CD4-positive, alpha-beta T cell treated with Interleukin-21 for 1 hour (primary cell): ENCODE measurements around the gene PVR.
"Not testable (repeated sequence)": the region's sequence is repeated elsewhere in the genome, so short reads cannot be mapped to it uniquely, and the experiment has no call there.

Experiments
- DNase-seq: peaks from one replicate; pipeline ENCODE4 v3.0.0-alpha.2; 2020

Gene PVR

GRCh38 chr19:44620667-44621066, 23.0 kb upstream of the PVR start:
- DNase-seq: no peak

GRCh38 chr19:44621367-44621766, 22.3 kb upstream of the PVR start:
- no peak for DNase-seq

DNA sequence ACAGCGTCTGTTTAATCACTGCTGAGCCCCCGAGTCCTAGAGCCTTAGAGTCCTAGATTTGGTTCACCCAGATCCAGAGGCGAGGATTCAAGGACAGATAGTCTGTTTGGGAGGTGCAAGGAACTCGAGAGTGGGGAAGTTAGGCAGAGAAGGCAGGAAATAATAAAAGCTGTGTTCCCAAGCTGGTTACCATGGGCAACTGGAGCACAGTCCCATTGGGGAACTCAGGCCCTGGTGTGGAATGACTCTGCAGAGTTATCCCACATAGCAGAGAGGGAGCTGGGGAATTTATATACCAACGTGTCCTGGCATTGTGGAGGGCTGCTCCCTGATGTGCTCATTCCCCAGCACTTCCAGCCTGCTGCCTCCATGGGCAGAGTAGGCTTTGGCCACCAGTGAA, 20.6 kb upstream of the PVR start:
- DNase-seq: no peak

GRCh38 chr19:44623626-44624025, 20.1 kb upstream of the PVR start:
- DNase-seq: no peak

- no peak for DNase-seq
Observed at GRCh38 chr19:44624840-44625354, 18.8 kb upstream of the PVR start.

DNA sequence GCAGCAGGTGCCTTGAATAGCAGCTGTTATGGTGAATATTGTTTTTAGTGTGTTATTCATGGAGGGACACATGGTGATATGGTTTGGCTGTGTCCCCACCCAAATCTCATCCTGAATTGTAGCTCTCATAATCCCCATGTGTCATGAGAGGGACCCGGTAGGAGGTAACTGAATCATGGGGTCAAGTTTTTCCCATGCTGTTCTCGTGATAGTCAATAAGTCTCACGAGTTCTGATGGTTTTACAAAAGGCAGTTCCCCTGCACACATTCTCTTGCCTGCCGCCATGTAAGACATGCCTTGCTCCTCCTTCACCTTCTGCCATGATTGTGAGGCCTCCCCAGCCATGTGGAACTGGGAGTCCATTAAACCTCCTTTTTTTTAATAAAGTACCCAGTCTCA, 18.1 kb upstream of the PVR start:
- not testable (repeated sequence) for DNase-seq

DNA sequence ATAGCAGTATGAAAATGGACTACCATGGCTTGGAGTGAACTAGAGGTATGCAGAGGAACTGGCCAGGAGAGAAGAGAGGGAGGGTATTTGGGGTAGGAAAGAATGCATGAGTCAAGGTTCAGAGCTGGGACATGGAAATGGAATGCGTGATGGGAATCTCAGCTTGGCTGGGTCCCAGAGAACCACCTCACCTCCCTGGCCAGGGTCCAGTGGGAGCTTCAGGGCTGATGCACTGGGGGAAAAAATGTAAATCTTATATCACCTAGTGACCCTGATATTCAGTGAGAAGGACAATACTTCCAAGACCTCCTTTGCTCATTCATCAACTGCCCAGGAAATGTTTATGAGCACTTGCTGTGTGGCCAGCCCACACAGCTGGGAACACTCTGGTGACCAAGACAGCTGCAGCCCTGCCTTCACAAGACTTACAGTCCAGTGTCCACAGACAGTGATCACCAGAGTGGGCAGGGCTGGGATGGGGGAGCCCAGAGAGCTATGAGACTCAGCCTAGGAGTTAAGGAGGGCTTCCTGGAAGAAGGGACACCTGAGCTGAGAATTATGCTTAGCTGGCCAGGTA, 17.6 kb upstream of the PVR start:
- no peak for DNase-seq

GRCh38 chr19:44627631-44628030, 16.1 kb upstream of the PVR start:
- DNase-seq: no peak

DNA sequence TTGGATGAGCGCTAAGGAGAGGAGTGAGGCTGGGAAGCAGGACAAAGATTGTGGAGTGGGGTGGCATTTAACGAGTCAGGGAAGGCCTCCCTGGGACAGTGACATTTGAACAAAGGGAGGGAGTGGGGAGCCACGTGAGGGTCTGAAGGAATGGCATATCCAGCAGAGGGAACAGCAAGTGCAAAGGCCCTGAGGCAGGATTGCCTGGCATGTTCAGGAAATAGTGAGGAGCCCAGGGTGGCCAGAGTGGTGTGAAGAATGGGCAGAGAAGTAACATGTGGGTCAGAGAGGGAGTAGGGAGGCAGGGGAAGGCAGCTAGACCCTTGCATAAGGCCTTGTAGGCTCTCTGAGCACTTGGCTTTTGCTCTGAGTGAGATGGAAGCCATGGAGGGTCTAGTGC, 14.9 kb upstream of the PVR start:
- DNase-seq: no peak

GRCh38 chr19:44631611-44632010, 12.1 kb upstream of the PVR start:
- not testable (repeated sequence) for DNase-seq

GRCh38 chr19:44634058-44634457, 9.7 kb upstream of the PVR start:
- DNase-seq: not testable (repeated sequence)

DNA sequence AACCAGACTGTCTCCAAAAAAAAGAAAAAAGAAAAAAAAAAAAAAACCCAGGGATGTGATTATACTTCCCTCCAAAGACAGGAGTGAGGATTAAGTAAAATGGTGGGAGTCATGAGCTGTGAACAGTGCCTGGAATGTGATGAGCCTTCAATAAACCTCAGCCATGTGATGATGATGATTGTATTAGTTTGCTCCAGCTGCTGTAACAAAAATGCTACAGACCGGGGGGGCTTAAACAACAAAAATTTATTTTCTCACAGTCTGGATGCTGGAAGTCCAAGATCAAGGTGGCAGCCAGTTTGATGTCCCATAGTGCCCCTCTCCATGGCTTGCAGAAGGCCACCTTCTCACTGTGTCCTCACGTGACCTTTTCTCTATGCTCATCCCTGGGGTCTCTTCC, 8.9 kb upstream of the PVR start:
- DNase-seq: no peak

DNA sequence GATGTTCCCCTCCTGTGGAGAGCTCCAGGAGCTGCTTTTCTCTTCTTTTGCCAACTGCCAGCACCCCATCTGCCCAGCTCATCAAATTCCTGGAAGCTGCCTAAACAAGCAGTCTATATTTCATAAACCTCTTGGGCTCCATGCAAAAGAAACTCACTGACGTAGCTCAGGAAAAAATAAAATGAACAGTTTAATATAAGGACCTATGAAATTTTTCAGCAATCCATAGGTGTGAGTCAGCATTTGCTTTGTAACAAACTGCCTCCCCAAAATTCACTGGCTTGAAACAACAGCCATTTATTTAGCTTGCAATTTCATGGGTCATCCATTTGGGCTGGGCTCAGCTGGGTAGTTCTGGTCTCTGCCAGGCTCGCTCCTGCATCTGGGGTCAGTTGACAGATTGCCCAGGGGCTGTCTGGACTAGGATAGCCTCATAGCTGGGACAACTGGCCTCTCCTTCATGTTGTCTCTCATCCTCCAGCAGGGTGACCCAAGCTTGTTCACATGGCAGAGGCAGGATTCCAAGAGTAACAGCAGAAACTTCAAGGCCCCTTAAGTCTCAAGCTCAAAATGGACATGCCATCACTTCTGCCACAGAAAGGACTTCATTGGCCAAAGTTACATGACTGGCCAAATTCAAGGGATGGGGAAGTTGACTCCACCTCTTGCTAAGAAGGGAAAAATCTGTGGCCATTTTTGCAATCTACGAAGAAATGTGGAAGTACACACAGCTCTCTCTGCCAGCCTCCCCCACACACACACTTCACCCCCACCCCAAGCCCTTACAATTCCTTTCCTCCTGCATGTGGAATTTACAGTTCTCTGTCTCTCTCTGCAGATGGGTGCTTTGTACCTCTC, 7.9 kb upstream of the PVR start:
- DNase-seq: no peak

GRCh38 chr19:44636439-44637389, 7.0 kb upstream of the PVR start:
- DNase-seq: no peak

GRCh38 chr19:44637390-44637764, 6.3 kb upstream of the PVR start:
- no peak for DNase-seq

GRCh38 chr19:44640518-44640917, 3.2 kb upstream of the PVR start:
- no peak for DNase-seq

DNA sequence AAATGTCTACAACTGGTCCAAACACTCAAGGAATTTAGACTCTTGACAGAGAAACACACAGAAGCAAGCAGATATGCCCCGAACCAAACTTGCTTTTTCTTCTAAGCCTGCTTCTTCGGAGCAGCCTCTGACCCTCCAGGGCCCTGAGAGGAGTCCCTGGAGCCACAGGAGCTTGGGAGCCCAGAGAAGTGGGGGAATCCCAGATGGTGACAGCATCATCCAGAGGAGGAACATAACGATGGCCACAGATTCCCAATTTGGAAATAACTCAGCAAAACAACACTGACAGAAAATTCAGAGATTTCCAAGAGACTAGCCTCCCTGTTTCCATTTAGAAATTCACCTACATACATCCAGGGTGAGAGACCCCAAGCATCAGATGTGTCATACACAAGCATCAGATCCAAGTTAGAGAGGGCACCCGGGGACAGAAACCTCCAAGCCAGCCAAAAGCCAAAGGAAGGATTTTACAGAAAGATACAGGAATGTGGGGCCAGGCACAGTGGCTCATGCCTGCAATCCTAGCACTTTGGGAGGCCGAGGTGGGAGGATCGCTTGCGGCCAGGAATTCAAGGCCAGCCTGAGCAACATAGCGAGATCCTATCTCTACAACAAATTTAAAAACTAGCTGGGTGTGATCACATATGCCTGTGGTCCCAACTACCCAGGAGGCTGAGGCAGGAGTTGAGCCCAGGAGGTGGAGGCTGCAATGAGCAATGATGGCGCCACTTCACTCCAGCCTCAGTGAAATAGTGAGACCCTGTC, 2.0 kb upstream of the PVR start:
- no peak for DNase-seq

GRCh38 chr19:44642377-44642776, 1.3 kb upstream of the PVR start:
- DNase-seq: no peak

DNA sequence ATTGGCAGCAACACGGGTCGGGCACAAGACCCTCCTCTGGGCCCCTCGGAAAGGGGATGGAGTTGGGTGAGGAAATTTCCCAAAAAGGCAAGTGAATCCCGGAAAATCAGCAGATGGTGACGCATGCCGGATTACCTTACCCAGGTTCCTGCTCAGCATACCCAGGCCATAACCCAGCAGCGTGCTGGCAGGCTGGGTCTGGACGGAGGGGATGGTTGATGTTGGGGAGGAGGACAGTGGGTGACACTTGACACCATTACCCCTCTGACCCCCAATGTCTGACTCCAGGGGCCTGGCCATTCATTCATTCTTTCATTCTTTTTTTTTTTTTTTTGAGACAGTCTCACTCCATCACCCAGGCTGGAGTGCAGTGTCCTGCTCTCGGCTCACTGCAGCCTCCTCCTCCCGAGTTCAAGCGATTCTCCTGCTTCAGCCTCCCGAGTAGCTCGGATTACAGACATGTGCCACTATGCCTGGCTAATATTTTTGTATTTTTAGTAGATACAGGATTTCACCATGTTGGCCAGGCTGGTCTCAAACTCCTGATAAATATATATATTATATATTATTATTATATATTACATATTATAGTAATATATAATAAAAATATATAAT, 799 bp downstream of the PVR start:
- no peak for DNase-seq

GRCh38 chr19:44645407-44646048, 1.8 kb downstream of the PVR start:
- DNase-seq: no peak

DNA sequence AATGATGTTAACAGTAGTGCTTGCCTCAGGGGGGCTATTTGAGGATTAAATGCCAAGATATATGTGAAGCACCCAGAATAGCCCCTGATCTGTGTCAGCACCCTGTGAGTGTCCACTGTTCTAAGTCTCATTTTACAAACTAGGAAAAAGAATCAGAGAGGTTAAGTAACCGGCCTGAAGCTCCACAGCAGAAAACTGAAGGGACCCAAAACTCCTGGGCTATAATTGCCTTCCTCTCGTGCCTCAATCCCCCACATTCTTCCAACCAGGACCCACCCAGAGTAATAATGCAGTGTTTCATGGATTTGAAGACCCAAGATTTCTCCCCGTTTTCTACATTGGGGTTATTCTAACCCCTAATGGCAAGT, 2.3 kb downstream of the PVR start:
- no peak for DNase-seq

GRCh38 chr19:44647144-44647543, 3.4 kb downstream of the PVR start:
- DNase-seq: no peak
